ENCODE data around the gene BNC1. TPM values are rescaled to one million over a fixed set of nuclear protein-coding genes. Genes with fewer than 3 reads are reported as not detected.

Gene BNC1
- total RNA-seq, 1 donor from 2014 or later = not detected

- no peak for DNase-seq (ENCODE audit: low spot score)
- Mint-ChIP-seq H3K9me3 (no peaks in the 10 kb centered on the region), H3K4me3 (no peak overlapping the region), H3K36me3 (no peaks in the 10 kb centered on the region), H3K4me1 (peaks cover 9% of the 10 kb centered on the region), H3K27ac (no peak overlapping the region), H3K27me3 (ENCODE audit: insufficient read depth, low read depth) (no peaks in the 10 kb centered on the region)
- no peak overlapping the region for H3K27ac ChIP-seq
- no peaks in the 10 kb centered on the region for H3K36me3 ChIP-seq
- H3K79me2 ChIP-seq (ENCODE audit: low read depth) = no peaks in the 10 kb centered on the region
- peaks cover 9% of the 10 kb centered on the region for H3K4me1 ChIP-seq
- H3K27me3 ChIP-seq = no peaks in the 10 kb centered on the region
- TF ChIP-seq EZH2phosphoT487 (IDR thresholded peaks at IDR 0.05) = no peak
- TF ChIP-seq CTCF (IDR thresholded peaks at IDR 0.05) = no peak
- no peak for TF ChIP-seq EZH2 (IDR thresholded peaks at IDR 0.05)
- H4K20me1 ChIP-seq (ENCODE audit: low read depth) = no peaks in the 10 kb centered on the region
- no peak overlapping the region for H3K4me3 ChIP-seq
- H3K9me3 ChIP-seq (ENCODE audit: low read depth) = no peaks in the 10 kb centered on the region
- no peak overlapping the region for H3K9ac ChIP-seq
- H3F3A ChIP-seq (ENCODE audit: low read depth) = no peaks in the 10 kb centered on the region
- no peak overlapping the region for H3K4me2 ChIP-seq
- H2AFZ ChIP-seq (replicated peaks) = no peak overlapping the region
Measured at GRCh38 chr15:83310521-83311456, 26.3 kb upstream of the BNC1 start.

GRCh38 chr15:83308671-83309070, 24.2 kb upstream of the BNC1 start:
- peaks cover 17% of the 10 kb centered on the region for H3K4me1 ChIP-seq
- no peaks in the 10 kb centered on the region for H3K36me3 ChIP-seq
- H3K4me3 Mint-ChIP-seq = no peak overlapping the region
- no peaks in the 10 kb centered on the region for H3K9me3 Mint-ChIP-seq
- peaks cover 17% of the 10 kb centered on the region for H3K4me1 Mint-ChIP-seq
- no peak overlapping the region for H3K4me2 ChIP-seq
- H3K36me3 Mint-ChIP-seq = no peaks in the 10 kb centered on the region
- H3K27me3 Mint-ChIP-seq (ENCODE audit: insufficient read depth, low read depth) = no peaks in the 10 kb centered on the region
- no peak overlapping the region for H3K27ac ChIP-seq
- H3K9me3 ChIP-seq (ENCODE audit: low read depth) = no peaks in the 10 kb centered on the region
- H3F3A ChIP-seq (ENCODE audit: low read depth) = no peaks in the 10 kb centered on the region
- no peak for DNase-seq (ENCODE audit: low spot score)
- H4K20me1 ChIP-seq (ENCODE audit: low read depth) = no peaks in the 10 kb centered on the region
- no peak overlapping the region for H3K4me3 ChIP-seq
- H3K9ac ChIP-seq = no peak overlapping the region
- no peak overlapping the region for H2AFZ ChIP-seq (replicated peaks)
- H3K27me3 ChIP-seq = no peaks in the 10 kb centered on the region
- H3K79me2 ChIP-seq (ENCODE audit: low read depth) = no peaks in the 10 kb centered on the region
- H3K27ac Mint-ChIP-seq = no peak overlapping the region
- TF ChIP-seq EZH2 (IDR thresholded peaks at IDR 0.05) (no peak), CTCF (IDR thresholded peaks at IDR 0.05) (no peak)

- Mint-ChIP-seq H3K4me1 (peaks cover 17% of the 10 kb centered on the region), H3K27me3 (ENCODE audit: insufficient read depth, low read depth) (no peaks in the 10 kb centered on the region), H3K36me3 (no peaks in the 10 kb centered on the region), H3K27ac (no peak overlapping the region), H3K4me3 (no peak overlapping the region), H3K9me3 (no peaks in the 10 kb centered on the region)
- Histone ChIP-seq H4K20me1 (ENCODE audit: low read depth) (no peaks in the 10 kb centered on the region), H3K36me3 (no peaks in the 10 kb centered on the region), H3K4me1 (peaks cover 17% of the 10 kb centered on the region), H3K9me3 (ENCODE audit: low read depth) (no peaks in the 10 kb centered on the region), H3F3A (ENCODE audit: low read depth) (no peaks in the 10 kb centered on the region), H3K27me3 (no peaks in the 10 kb centered on the region), H2AFZ (replicated peaks) (no peak overlapping the region), H3K79me2 (ENCODE audit: low read depth) (no peaks in the 10 kb centered on the region), H3K4me2 (peak overlapping the region; percentile 77), H3K9ac (no peak overlapping the region), H3K27ac (no peak overlapping the region), H3K4me3 (no peak overlapping the region)
- no peak for DNase-seq (ENCODE audit: low spot score)
- no peak for TF ChIP-seq CTCF (IDR thresholded peaks at IDR 0.05)
- no peak for TF ChIP-seq EZH2phosphoT487 (IDR thresholded peaks at IDR 0.05)
- no peak for TF ChIP-seq EZH2 (IDR thresholded peaks at IDR 0.05)
Measured at GRCh38 chr15:83306561-83306960, 22.1 kb upstream of the BNC1 start.

All from neural progenitor cell (in vitro differentiated cells).